IPS-18c (cell line): Measurements from ENCODE around the gene SEC11C.

Source experiments
- H3K4me3 ChIP-seq: 2 replicates; pipeline ENCODE4 v1.7.0; 2013; ENCODE audit warnings: low read depth, mild to moderate bottlenecking, low read length, moderate library complexity; ENCODE audit not compliant: insufficient read depth
- H3K9me3 ChIP-seq: one replicate; pipeline ENCODE4 v1.6.1; 2013; ENCODE audit warnings: mild to moderate bottlenecking, low read length, moderate library complexity; ENCODE audit not compliant: control insufficient read depth, insufficient read depth

The SEC11C gene

DNA sequence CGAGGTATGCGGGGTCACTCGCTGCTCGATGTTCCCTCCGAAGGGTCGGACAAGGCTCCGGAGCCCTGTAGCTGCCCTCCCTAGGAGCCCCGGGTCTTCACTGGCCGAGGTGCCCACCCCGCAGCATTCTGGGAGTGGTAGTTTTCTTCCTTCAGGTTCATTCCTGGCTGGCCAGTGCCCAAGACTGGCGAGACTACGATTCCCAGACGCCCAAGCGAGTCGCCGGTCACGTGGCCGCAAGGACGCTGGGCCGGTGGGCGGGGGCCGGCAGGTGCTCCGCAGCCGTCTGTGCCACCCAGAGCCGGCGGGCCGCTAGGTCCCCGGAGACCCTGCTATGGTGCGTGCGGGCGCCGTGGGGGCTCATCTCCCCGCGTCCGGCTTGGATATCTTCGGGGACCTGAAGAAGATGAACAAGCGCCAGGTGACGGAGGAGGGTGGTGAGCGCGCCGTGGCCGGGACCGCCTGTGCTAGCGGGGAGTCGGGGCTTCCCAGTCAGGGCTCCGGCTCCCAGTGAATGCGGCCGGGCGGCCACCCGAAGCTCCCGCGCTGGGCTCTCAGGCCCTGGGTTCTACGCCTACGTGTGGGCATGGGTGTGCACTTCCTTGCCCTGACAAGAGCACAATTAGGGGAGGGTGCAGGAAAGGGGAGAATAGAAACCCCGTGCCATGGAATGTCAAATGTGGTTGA, at the start of gene SEC11C:
Gene SEC11C, plus strand, starts transcription at position 270 of the 687 bp plus-strand sequence. Its CDS starts 65 bp downstream, at position 335.
- Histone ChIP-seq H3K9me3 (no peaks in the 10 kb centered on the region), H3K4me3 (peak within 1 kb of the TSS; percentile 97)

DNA sequence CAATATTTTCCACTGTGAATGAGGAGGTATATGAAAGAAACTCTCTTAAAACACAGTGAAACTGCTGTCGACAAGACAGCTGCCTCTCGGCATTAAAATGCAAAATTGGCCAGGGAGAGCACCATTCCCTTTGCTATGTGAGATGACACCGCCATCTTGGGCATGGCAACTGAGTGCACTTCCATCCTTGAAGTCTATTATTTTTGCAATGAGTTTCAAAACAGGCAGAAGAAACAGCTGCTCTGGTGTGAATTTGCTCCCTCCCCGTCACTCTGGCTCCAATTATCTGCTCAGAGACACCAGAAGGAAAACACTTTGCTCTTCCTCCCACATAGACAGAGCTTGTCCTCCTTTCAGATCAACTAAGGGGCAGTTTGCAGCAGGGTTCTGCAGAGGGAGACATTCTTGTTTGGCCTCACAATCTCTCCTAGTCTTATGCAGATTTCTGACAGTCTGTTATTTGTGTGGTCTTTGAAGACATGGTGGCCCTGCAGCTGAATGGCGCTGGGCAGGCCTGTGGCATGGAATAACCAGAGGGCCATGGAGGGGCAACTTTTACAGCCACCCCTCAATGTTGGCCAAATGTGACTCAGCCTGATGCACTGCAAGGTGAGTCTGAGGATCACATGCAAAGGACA, 48.6 kb upstream of the SEC11C start:
- Histone ChIP-seq H3K4me3 (no peak overlapping the region), H3K9me3 (no peaks in the 10 kb centered on the region)

DNA sequence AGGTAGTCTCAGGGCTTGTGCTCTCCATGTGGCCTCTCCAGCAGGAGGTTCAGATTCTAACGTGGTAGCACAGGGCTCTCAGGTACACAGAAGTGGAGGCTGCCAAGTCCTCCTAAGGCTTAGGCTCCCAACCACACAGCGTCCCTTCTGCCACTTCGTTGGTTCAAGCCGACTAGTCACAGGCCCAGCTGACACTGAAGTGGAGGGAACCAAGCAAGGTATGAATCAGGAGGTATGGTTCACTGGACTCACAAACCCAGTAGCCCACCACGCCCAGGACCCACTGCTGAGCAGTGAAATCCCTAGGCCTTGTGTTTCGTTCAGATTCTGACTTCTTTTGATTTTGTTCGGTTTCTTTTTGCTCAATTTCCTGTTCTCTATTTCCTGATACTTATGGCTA, 46.0 kb upstream of the SEC11C start:
- peaks cover 2% of the 10 kb centered on the region for H3K9me3 ChIP-seq
- no peak overlapping the region for H3K4me3 ChIP-seq

DNA sequence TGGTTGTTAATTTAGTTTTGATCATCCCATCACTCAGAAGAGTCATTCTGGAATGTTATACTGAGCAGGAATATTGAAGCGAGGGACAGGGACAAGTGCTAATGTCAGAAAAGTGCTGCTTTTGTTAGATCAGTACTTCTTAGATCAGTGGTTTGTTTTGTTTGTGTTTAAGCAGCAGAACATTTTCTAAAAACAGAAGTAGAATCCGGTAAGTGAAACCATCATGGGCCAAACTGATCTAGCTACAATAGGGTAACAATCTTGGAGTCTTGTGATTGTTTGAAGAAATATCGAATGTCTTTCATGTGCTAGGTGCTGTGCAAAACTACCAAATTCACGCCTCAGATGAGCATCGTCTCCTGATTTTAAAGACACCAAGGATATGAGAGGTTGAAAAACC, 45.1 kb upstream of the SEC11C start:
- Histone ChIP-seq H3K4me3 (no peak overlapping the region), H3K9me3 (peaks cover 2% of the 10 kb centered on the region)

DNA sequence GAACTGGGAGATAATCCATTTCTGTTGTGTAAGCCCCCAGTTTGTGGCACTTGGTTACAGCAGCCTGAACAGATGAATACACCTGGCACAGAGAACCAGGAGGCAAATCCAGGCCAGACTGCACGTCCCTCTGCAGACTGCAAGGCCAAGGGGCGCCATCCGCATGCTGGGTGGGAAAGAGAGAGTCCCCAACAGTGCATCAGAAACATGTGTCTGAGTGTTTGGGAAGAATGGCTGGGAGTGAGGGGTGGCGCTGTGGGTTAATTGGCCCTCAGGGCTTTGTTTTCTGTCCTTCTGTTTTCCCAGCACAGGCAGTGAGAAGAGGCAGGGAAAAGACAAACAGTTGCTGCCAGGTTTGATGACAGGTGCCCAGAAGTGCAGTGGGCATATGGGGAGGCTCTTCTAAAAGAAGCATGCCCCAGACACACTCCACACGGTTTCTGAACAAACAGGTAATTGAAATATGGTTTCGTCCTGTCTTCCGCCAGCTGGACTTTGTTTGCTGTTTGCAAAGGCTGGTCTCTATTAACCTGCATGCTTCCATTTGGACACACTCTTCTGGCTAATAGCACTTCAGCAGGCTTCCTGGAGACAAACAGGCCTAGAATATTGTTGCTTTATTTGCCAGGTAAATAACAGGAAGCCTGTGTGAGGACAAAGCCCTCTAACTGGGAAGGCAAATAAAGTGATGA, 43.4 kb upstream of the SEC11C start:
- Histone ChIP-seq H3K9me3 (peaks cover 2% of the 10 kb centered on the region), H3K4me3 (no peak overlapping the region)

DNA sequence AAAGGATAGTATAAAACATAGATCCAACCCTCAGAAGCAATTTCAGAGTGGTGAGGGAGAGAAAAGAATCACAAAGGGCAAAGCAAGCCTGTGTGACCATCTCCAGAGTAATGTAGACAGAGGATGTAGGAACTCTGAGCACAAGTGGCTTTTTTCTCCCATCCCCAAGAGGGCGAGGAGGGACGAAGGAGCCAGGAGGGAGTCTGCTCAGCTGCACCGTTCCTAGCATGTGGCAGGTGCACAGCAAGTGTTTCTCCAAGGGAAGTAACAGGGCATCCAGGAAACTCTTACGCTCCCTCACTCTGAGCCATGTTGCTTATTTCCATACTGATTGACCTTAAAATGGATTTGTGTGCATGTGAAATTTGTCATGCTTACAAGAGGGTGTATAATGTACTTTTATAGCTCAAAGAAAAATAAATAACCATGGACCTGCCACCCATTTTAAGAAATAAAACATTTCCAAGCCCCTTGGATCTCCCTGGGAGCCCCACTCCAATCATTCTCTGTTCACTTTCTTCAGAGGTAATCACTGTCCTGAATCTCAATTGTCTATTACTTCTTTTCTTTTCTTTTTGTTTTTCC, 37.8 kb upstream of the SEC11C start:
- no peak overlapping the region for H3K4me3 ChIP-seq
- H3K9me3 ChIP-seq = peaks cover 2% of the 10 kb centered on the region

DNA sequence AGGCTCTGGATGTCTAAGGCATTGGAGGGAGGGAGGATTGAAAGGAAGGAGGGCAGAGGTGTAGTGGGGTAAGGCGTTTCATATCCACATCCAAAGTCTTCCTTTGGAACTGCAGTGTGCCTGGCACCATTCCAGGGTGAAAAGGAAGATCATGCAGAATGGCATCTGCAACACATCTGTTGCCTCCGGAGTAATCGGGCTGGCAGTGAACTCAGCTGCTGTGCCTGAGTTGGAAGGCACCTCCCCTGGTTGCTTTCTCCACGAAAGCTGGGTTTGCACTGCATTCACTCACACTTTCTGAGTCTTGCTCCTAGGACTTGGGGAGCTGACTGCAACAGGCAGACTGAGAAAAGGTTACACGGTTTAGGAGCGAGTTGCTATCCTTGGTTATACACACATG, 30.3 kb upstream of the SEC11C start:
- Histone ChIP-seq H3K9me3 (no peaks in the 10 kb centered on the region), H3K4me3 (no peak overlapping the region)

DNA sequence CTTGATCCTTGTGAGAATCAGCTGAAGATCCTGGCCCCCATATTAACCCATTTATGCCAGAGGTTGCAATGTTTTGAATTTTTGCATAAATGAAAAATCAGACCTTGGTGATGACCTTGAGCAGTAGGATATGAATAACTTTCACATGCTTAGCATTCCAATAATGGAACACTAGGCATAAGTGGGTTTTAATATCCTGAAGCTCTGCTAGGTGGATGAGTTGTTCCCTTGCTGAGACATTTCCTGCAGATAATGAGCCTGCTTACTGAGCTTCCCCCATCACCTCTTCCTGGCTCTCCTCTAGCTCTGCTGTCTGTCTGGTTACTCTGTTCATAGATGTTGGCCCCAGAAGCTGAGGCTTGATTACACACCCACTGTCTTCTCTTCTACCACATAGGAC, 25.5 kb upstream of the SEC11C start:
- no peak overlapping the region for H3K4me3 ChIP-seq
- no peaks in the 10 kb centered on the region for H3K9me3 ChIP-seq

DNA sequence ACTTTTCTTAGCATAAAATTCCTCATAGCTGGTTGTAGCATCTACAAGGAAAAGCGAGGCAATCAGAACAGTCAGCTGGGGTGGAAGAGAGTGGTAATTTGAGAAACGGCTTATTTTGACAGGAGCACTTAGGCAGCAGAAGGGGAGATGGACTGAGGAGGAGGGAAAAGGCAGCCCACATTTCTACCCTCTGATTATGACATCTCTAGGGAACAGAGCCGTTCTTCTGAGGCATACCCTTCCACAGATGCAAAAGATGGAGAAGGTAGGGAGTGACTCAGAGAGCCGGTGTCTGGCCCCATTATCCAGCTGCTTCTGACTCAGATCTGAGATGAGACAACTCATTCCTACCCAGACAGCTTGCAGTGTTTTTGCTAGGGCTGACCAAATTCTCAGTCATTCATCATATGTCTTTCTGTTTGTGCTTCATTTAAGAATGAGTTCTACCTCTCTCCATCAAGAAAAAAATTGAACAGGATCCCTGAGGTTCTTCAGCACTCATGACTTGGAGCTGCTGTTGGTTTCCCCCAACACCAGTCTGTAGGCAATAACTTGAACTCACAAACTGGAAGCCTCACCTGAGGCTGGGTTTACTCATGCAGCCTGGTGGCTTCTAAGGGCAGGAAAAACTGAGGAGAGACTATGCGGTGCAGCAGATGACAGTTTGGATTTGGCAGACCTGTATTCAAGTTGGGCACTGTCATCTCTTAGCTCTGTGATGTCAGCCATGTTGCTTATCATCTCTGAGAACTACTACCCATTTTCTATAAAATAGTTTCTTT, 15.9 kb upstream of the SEC11C start:
- H3K4me3 ChIP-seq = no peak overlapping the region
- no peaks in the 10 kb centered on the region for H3K9me3 ChIP-seq

DNA sequence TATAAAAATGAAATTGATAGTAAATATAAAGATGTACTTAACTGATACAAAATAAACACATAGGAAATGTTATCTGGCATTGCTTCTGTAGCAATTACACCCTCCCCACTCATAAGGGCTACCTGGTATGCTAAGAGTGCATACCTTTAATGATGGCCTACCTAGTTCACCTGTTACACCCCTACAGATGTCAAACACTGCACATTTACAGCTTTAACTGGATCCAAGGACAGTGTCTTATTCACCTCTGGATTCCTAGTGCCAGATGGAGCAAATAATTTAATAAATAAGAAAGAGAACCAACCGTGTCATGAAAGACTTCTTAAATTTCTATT, 15.3 kb upstream of the SEC11C start:
- no peaks in the 10 kb centered on the region for H3K9me3 ChIP-seq
- H3K4me3 ChIP-seq = no peak overlapping the region

DNA sequence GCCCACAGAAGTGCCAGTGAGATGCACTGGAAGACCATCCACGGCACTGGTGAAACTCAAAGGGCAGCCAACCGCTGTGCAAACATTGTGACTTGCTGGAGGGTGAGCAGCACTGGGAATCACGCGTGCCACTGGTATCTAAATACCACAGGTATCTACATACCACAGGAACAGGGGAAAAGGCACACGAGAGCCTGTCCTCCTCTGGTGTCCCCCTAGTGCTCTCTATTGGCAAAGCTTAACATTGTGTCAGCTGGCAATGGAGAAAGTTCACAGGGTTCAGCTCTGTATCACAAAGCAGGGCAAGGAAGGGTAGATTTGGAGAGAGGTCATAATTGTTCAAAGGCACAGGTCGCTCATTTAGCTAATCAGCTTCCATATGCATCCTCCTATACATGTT, 12.6 kb upstream of the SEC11C start:
- no peaks in the 10 kb centered on the region for H3K9me3 ChIP-seq

DNA sequence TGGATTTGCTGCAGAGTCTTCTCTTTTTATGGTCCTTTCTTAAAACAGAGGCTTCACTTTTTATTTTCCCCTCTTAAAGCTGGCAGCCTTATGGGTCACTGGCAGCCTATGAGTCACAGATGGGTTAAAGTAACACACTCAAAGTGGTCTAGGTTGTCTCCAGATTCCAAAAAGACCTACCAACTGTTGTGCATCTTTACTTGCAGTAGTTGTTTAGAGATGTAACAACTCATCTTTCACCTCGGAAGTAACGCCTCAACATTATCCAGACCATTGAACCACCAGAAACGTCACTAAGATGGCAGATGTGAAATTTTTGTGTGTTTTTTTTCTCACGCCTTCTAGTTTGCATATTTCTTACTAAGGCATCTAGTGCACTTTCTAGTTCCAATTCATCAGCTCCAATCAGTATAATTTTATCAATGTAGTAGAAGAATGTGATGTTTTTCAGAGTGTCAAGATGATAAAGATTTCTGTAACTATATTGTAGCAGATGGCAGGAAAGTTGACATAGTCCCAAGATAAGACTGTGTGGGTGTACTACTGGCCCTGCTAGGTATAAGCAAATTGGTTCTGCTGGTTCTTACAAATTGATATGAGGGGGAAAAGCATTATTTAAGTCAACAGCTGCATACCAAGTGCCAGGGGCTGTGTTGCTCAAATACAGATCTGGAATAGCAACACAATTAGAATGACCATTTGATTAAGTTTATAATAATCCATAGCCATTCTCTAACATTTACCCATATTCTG, 9.6 kb upstream of the SEC11C start:
- Histone ChIP-seq H3K9me3 (no peaks in the 10 kb centered on the region), H3K4me3 (no peak overlapping the region)

More for the DNA sequence above, 12.6 kb upstream of the SEC11C start:
- no peak overlapping the region for H3K4me3 ChIP-seq

DNA sequence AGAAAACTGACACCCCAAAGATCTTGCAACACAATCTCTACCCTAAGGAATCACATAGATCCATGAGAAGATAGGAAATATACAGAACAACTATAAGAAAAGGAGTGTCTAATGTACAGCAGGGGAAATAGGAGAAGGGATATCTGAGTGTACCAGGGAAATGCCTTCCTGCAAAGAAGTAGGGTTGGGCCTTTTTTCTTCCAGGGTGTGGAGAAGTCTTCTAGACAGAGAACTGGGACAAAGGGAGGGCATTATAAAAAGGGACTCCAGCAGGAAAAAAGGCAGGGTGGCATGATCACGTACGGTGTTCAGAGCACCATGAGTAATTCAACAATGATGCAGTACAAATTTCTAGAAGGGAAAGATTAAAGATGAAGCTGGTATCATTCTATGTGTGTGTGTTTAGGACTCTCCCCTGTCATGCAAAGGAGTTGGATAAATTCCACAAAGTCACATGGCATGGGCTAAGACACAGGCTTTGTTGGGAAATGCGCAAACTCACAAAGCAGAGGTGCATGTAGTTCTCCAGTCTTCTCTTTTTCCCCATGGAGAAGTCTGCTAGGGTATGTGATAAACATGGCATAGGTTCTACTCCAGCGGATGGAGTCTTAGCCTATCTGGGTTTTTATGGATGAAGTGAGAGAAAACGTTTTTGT, 6.7 kb upstream of the SEC11C start:
- Histone ChIP-seq H3K9me3 (no peaks in the 10 kb centered on the region), H3K4me3 (no peak overlapping the region)

DNA sequence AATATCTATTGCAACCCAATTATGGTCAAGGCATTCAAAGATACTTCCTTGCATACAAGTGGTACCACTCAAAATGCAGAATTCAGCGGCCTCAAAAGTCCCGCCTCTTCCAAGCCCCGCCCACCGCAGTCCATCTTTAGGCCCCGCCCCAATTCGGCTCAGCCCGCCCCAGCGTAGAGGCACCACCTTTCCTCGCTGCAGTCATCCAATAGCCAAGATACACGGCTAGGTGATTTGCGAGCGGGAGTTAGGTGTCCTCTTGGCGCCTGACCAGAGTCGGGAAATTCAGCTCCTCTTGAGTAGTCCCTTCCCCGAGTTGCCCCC, 431 bp upstream of the SEC11C start:
- Histone ChIP-seq H3K9me3 (no peaks in the 10 kb centered on the region), H3K4me3 (peak overlapping the region; percentile 97; the same call in 1 of the 2 replicates)

DNA sequence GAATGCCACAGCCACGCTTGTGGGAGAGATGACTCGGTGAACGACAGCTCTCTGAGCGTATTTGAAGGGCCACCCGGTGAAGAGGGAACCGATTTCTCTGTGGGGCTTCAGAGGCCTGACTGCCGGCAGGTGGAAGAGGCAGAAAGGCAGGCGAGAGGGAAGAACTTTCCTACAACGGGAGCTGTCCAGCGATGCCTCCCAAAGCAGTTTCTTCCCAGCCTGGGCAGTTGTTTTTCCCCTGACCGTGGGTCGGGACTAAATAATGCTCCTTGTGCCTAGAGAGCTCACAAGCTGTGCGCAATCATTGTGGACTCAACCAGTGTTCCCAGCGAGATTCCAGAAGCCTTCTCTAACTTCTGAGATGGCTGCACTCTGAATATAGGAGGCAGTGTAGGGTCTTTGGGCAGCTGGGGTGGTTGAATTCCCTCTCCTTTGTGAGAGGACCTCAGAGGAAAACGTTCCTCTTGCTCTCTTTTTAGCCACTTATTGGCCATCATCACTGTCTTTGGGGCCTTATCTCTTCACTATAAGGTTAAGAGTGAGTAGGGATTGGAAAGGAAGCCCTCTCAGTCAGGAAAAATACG, 710 bp downstream of the SEC11C start:
- H3K9me3 ChIP-seq = no peaks in the 10 kb centered on the region
- peak overlapping the region; percentile 97 for H3K4me3 ChIP-seq
